Endothelial cell (in vitro differentiated cells): ENCODE results near the gene CMKLR1. TPM values are rescaled to one million over a fixed set of nuclear protein-coding genes. Genes with fewer than 3 reads are reported as not detected.

Experiments used
- DNase-seq: peaks from one replicate; pipeline ENCODE4 v3.0.0; 2021; ENCODE audit warnings: low spot score
- H3K27ac Mint-ChIP-seq: one replicate; pipeline ENCODE4 v1.8.0; 2021; ENCODE audit warnings: mixed read lengths, inconsistent platforms; ENCODE audit not compliant: unreplicated experiment
- H3K27me3 Mint-ChIP-seq: one replicate; pipeline ENCODE4 v1.8.0; 2021; ENCODE audit warnings: mild to moderate bottlenecking, moderate library complexity, mixed read lengths, inconsistent platforms; ENCODE audit not compliant: unreplicated experiment
- H3K36me3 Mint-ChIP-seq: one replicate; pipeline ENCODE4 v1.8.0; 2021; ENCODE audit warnings: mild to moderate bottlenecking, low read depth, mixed read lengths, inconsistent platforms; ENCODE audit not compliant: unreplicated experiment
- H3K4me1 Mint-ChIP-seq: one replicate; pipeline ENCODE4 v1.8.0; 2021; ENCODE audit warnings: mild to moderate bottlenecking, mixed read lengths, inconsistent platforms; ENCODE audit not compliant: unreplicated experiment
- H3K4me3 Mint-ChIP-seq: one replicate; pipeline ENCODE4 v1.8.0; 2021; ENCODE audit warnings: mild to moderate bottlenecking, mixed read lengths, inconsistent platforms; ENCODE audit not compliant: unreplicated experiment
- H3K9me3 Mint-ChIP-seq: one replicate; pipeline ENCODE4 v1.8.0; 2021; ENCODE audit warnings: mixed read lengths, inconsistent platforms; ENCODE audit not compliant: unreplicated experiment
- CTCF ChIP-seq: fragments of 200-600 bp; sonication (generic); IDR thresholded peaks from one replicate; pipeline ENCODE4 v1.5.0; 2021; ENCODE audit warnings: antibody characterized with exemption; ENCODE audit not compliant: unreplicated experiment
- total RNA-seq: library from RNA; stranded (reverse); fragmentation: NEBNext Ultra II Directional; extraction: Animal tissue kit (Norgen Biotek cat#: 25700); gene quantifications from one replicate; pipeline ENCODE4 v1.2.1, GENCODE V29; 2021; ENCODE audit not compliant: unreplicated experiment

CMKLR1 gene
- total RNA-seq, 1 donor from 2014 or later, result 0.51 TPM

GRCh38 chr12:108285016-108285415, 54.1 kb downstream of the CMKLR1 start:
- Mint-ChIP-seq H3K9me3 (no peaks in the 10 kb centered on the region), H3K4me1 (peaks cover 14% of the 10 kb centered on the region), H3K4me3 (no peak overlapping the region), H3K36me3 (no peaks in the 10 kb centered on the region), H3K27ac (no peak overlapping the region), H3K27me3 (peaks cover 10% of the 10 kb centered on the region)
- no peak for TF ChIP-seq CTCF
- no peak for DNase-seq

- no peak for DNase-seq
- Mint-ChIP-seq H3K4me1 (peaks cover 7% of the 10 kb centered on the region), H3K36me3 (no peaks in the 10 kb centered on the region), H3K4me3 (no peak overlapping the region), H3K9me3 (no peaks in the 10 kb centered on the region), H3K27ac (no peak overlapping the region), H3K27me3 (peaks cover 6% of the 10 kb centered on the region)
- TF ChIP-seq CTCF, result no peak
Measured at GRCh38 chr12:108284163-108284562, 54.9 kb downstream of the CMKLR1 start.

GRCh38 chr12:108282676-108283075, 56.4 kb downstream of the CMKLR1 start:
- H3K4me1 Mint-ChIP-seq, result peaks cover 3% of the 10 kb centered on the region
- no peak for DNase-seq
- TF ChIP-seq CTCF, result no peak
- H3K27ac Mint-ChIP-seq, result no peak overlapping the region
- H3K36me3 Mint-ChIP-seq, result no peaks in the 10 kb centered on the region
- no peaks in the 10 kb centered on the region for H3K9me3 Mint-ChIP-seq
- H3K4me3 Mint-ChIP-seq, result no peak overlapping the region
- H3K27me3 Mint-ChIP-seq, result peaks cover 4% of the 10 kb centered on the region

GRCh38 chr12:108282160-108282559, 57.0 kb downstream of the CMKLR1 start:
- DNase-seq, result no peak
- Mint-ChIP-seq H3K4me1 (peaks cover 3% of the 10 kb centered on the region), H3K9me3 (no peaks in the 10 kb centered on the region), H3K27me3 (peaks cover 6% of the 10 kb centered on the region), H3K36me3 (no peaks in the 10 kb centered on the region), H3K27ac (no peak overlapping the region), H3K4me3 (no peak overlapping the region)
- no peak for TF ChIP-seq CTCF

GRCh38 chr12:108277613-108278012, 61.5 kb downstream of the CMKLR1 start:
- Mint-ChIP-seq H3K4me1 (no peaks in the 10 kb centered on the region), H3K27me3 (peaks cover 2% of the 10 kb centered on the region), H3K4me3 (no peak overlapping the region), H3K27ac (no peak overlapping the region), H3K36me3 (no peaks in the 10 kb centered on the region), H3K9me3 (no peaks in the 10 kb centered on the region)
- DNase-seq, result no peak
- TF ChIP-seq CTCF, result no peak
